Glomerular visceral epithelial cell (primary cell): Measurements from ENCODE around the gene ETFB.

Experiments used
- DNase-seq: peaks from one replicate; pipeline ENCODE4 v3.0.0-alpha.2; 2016; ENCODE audit errors: extremely low spot score

Gene ETFB

DNA sequence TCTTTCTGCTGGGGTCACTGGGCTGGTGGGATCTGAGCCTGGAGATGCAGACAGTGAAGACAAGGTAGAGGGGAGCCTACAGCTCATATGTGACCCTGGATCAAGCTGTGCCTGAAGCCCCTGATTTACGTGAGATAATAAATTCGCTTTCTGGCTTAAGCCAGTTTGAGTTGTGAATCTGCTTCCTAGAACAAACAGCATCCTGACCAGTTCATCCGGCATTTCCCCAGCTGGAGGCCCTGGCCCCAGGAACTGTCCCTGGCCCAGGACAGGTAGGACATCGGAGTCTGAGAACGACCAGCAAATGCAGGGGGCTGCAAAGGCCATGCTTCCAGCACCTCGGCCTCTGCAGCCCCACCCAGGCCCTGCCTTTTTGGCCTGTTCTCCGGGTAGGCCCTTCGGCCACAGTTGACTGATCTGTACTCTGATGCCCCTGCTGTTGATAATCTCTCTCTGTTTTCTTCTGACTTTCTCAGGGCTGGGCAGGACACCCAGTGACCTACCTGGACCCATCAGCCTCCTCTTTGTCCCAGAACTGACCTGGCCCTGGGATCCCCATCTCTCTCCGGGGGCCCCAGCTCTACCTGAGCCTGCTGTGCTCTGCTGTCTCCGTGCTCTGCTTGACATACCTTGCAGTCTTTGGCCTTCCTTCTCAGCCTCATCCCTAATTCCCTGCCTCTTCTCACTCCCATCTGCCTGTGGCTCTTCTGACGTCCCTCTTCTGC, 14.8 kb downstream of the ETFB start:
- DNase-seq: no peak

DNA sequence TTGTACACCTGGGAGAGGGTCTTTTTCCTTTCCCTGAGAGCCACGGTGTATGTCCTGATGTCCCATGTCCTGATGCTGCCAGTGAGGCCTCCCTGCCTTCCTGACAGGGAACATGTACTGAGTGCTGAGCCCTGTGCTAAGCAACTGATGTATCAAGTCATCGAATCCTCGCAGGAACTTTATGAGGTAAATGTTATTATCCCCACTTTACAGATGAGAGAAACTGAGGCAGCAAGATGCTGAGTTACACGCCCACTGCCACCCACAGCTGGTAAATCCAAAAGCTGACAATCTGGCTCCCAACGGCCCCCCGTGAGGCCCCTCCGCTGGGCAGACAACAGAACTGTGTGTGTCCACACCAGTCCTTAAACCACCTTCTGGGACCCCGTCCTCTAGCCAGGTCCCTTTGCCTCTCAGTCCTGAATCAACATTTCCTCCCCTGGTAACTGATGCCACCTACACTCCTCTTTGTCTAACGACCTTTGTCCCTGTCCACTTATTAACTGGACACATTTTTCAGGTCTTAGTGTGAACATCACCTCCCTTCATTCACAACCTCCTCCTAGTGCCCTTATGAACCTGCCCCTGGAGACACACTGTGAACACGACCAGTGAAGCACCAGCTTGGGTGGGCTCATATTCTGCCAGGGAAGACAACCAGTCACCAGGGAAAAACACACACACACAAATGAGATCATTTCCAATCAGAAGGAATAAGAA, 18.8 kb downstream of the ETFB start:
- DNase-seq: no peak

- no peak for DNase-seq
These were observed 19.4 kb downstream of the ETFB start for GRCh38 chr19:51346742-51347141.

- no peak for DNase-seq
These were observed 21.0 kb downstream of the ETFB start for GRCh38 chr19:51345076-51345620.

GRCh38 chr19:51342631-51343569, 23.3 kb downstream of the ETFB start:
- no peak for DNase-seq

DNA sequence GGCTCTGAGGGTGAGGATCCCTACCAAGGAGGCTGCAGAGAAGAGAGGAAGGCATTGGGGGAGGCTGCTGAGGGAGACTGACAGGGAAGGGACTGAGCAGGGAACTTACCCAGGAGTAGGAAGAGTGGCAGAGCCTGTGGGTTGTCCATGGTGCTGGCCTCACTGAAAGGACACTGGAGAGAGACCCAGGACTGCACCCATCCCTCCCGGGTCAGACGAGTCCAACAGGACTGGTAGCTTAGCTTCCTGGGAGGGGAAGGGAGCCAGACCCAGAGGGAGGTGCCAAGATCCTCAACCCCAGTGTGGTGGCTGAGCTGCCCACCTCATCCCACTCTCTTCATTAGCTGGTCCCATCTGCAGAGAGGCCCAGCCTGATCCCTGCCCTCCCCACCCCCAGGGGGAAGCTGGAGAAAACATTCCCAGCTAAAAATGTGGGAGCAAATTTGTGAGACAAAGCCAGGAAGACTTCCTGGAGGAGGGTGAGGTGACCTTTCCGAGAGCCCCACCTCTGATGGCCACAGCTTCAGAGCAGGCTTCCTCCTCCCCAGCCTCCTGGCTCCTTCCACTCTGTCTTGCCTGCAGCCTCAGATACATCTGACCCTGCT, 24.1 kb downstream of the ETFB start, which contains the start of gene VSIG10L:
TSS of gene VSIG10L (minus strand) at position 164 of the 605 bp plus-strand sequence. CDS start at position 149, 15 bp downstream.
- no peak for DNase-seq

GRCh38 chr19:51341066-51341465, 25.1 kb downstream of the ETFB start:
- DNase-seq: no peak

- peak; percentile 98 for DNase-seq
These were observed 26.2 kb downstream of the ETFB start for GRCh38 chr19:51339687-51340656.

DNA sequence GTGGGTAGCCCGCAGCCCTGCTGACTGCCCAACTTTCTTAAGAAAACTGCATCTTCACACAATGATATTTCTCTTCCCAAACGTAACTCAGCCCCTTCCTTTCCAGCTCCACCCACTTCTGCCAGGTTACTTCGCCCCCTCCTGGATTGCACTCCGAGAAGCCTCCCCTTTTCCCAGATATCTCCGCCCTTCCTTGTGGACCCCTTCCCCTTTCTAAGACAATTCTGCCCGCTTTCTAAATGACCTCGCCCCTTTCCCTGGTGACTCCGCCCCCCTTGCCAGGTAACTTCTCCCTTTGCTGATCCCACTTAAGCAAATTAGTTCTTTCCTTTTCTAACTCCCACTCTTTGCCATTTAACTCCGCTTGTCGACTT, 26.9 kb downstream of the ETFB start:
- no peak for DNase-seq

GRCh38 chr19:51338563-51339312, 27.4 kb downstream of the ETFB start:
- peak; percentile 79 for DNase-seq

GRCh38 chr19:51337861-51338562, 28.2 kb downstream of the ETFB start:
- no peak for DNase-seq

GRCh38 chr19:51337141-51337860, 28.9 kb downstream of the ETFB start:
- no peak for DNase-seq

GRCh38 chr19:51333836-51334460, 32.2 kb downstream of the ETFB start:
- no peak for DNase-seq

GRCh38 chr19:51331716-51332115, 34.5 kb downstream of the ETFB start:
- no peak for DNase-seq

- no peak for DNase-seq
These were observed 35.0 kb downstream of the ETFB start for GRCh38 chr19:51331193-51331592.

- DNase-seq: no peak
These were observed 35.8 kb downstream of the ETFB start for GRCh38 chr19:51330366-51330765.

DNA sequence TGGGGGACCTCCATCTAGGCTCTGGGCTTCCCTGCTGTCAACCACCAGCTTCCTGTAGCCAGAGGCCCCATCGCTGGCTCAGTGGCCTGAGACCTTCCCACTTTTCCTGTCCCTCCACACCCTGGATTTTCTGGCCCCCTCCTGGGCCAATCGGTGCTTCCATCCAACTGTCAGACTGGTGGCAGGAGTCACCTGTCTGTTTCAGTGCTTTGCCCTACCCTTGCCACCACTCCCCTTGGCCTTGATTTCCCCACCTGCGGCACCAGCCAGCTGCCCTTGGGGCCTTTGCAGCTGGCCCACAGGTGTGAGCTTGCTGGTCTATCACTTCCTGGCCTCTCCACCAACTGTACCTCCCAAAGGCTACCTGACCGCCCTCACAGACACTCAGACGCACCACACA, 36.8 kb downstream of the ETFB start:
- DNase-seq: no peak
